B cell (primary cell): ENCODE results near the gene RBMX. TPM values are rescaled to one million over a fixed set of nuclear protein-coding genes. Genes with fewer than 3 reads are reported as not detected.

Experiments used
- ATAC-seq: fragments of 200-7000 bp; cut with Tn5 transposase; one replicate; pipeline ENCODE4 v1.10.0; 2021; ENCODE audit warnings: low read depth, mild to moderate bottlenecking, moderate number of reproducible peaks, moderate library complexity
- CTCF ChIA-PET: fragments of 350-600 bp; sonication (Branson Sonifier 250); formaldehyde crosslinking; loops from one replicate; lab custom pipeline; 2021; ENCODE audit warnings: antibody characterized with exemption, inconsistent platforms; lab: Charles Lee
- POLR2A ChIA-PET: fragments of 350-600 bp; sonication (Branson Sonifier 250); formaldehyde crosslinking; loops from one replicate; lab custom pipeline; 2021; ENCODE audit warnings: antibody characterized with exemption; lab: Charles Lee
- DNase-seq: peaks from one replicate; pipeline ENCODE4 v3.0.0; 2013
- H2AFZ ChIP-seq: 2 replicates; pipeline ENCODE4 v1.6.1; 2012; ENCODE audit warnings: mild to moderate bottlenecking, low read depth, low read length; ENCODE audit not compliant: insufficient read depth, poor library complexity, severe bottlenecking
- H3K27ac ChIP-seq, 2 donors: 1 replicate in 1 of 2; 2 replicates in 1 of 2; pipeline ENCODE4 v1.5.1; 2012 to 2013; ENCODE audit warnings: low read length in 2 of 2, mild to moderate bottlenecking in 2 of 2, moderate library complexity in 1 of 2
- H3K27me3 ChIP-seq, 4 experiments: fragments of 200-600 bp in 1 of 4; sonication (generic) in 1 of 4; replicated peaks in 1 of 4; 1 replicate in 2 of 4; 2 replicates in 2 of 4; pipeline versions ENCODE4 v1.6.1 to v1.7.0; 2013 to 2016; ENCODE audit warnings: low read length in 3 of 4, mild to moderate bottlenecking in 2 of 4, mixed read lengths in 1 of 4, moderate library complexity in 1 of 4; ENCODE audit not compliant: insufficient read depth in 4 of 4, control insufficient read depth in 3 of 4; ENCODE audit errors: control extremely low read depth in 1 of 4
- H3K36me3 ChIP-seq, 2 experiments: replicated peaks in 1 of 2; 1 replicate in 1 of 2; 2 replicates in 1 of 2; pipeline versions ENCODE4 v1.6.1 to v1.7.1; 2013; ENCODE audit warnings: low read length in 1 of 2; ENCODE audit not compliant: insufficient read depth in 2 of 2, control insufficient read depth in 1 of 2; ENCODE audit errors: control extremely low read depth in 1 of 2, extremely low read depth in 1 of 2
- H3K4me1 ChIP-seq, 2 donors: fragments of 200-600 bp in 1 of 2; sonication (generic) in 1 of 2; 1 replicate in 1 of 2; 2 replicates in 1 of 2; pipeline versions ENCODE4 v1.5.1 to v1.6.1; 2013 to 2017; ENCODE audit warnings: low read length in 2 of 2; ENCODE audit not compliant: control insufficient read depth in 2 of 2, insufficient read depth in 2 of 2
- H3K4me2 ChIP-seq: replicated peaks from 2 replicates; pipeline ENCODE3; 2012; ENCODE audit warnings: mild to moderate bottlenecking, low read depth, low read length; ENCODE audit not compliant: poor library complexity, severe bottlenecking
- H3K4me3 ChIP-seq, 5 experiments: fragments of 200-600 bp in 1 of 5; sonication (generic) in 1 of 5; 1 replicate in 3 of 5; 2 replicates in 2 of 5; pipeline versions ENCODE4 v1.5.1 to v1.7.0; 2011 to 2016; ENCODE audit warnings: low read length in 4 of 5, mild to moderate bottlenecking in 4 of 5, low read depth in 2 of 5, control low read depth in 1 of 5, moderate library complexity in 1 of 5; ENCODE audit not compliant: insufficient read depth in 1 of 5; ENCODE audit errors: control extremely low read depth in 1 of 5, extremely low read depth in 1 of 5
- H3K79me2 ChIP-seq: fragments of 200-600 bp; sonication (generic); one replicate; pipeline ENCODE4 v1.6.0; 2016; ENCODE audit warnings: low read length; ENCODE audit not compliant: control insufficient read depth, insufficient read depth
- H3K9ac ChIP-seq: fragments of 200-600 bp; sonication (generic); 2 replicates; pipeline ENCODE4 v1.6.1; 2017; ENCODE audit warnings: mild to moderate bottlenecking, low read length, moderate library complexity
- H3K9me3 ChIP-seq, 3 donors: one replicate each; pipeline versions ENCODE4 v1.6.1 to v1.7.1; 2013; ENCODE audit warnings: low read length in 2 of 3; ENCODE audit not compliant: control insufficient read depth in 2 of 3, insufficient read depth in 1 of 3; ENCODE audit errors: control extremely low read depth in 1 of 3
- H4K20me1 ChIP-seq: 2 replicates; pipeline ENCODE4 v1.6.0; 2012; ENCODE audit warnings: mild to moderate bottlenecking, low read length; ENCODE audit not compliant: insufficient read depth, control insufficient read depth, poor library complexity, severe bottlenecking
- H3K27ac Mint-ChIP-seq: one replicate; pipeline ENCODE4 v1.8.0; 2021; ENCODE audit warnings: mixed read lengths
- H3K27me3 Mint-ChIP-seq: one replicate; pipeline ENCODE4 v1.8.0; 2021; ENCODE audit warnings: mixed read lengths
- H3K4me1 Mint-ChIP-seq: one replicate; pipeline ENCODE4 v1.8.0; 2021; ENCODE audit warnings: mixed read lengths
- H3K4me3 Mint-ChIP-seq: one replicate; pipeline ENCODE4 v1.8.0; 2021; ENCODE audit warnings: mixed read lengths
- H3K9me3 Mint-ChIP-seq: one replicate; pipeline ENCODE4 v1.8.0; 2022; ENCODE audit warnings: mixed read lengths; ENCODE audit not compliant: insufficient read depth
- CTCF ChIP-seq: fragments of 200-600 bp; IDR thresholded peaks from one replicate; pipeline ENCODE4 v1.8.0; 2022; ENCODE audit warnings: antibody characterized with exemption, mild to moderate bottlenecking
- EZH2 ChIP-seq: IDR thresholded peaks from 2 replicates; pipeline ENCODE4 v1.6.1; 2012; ENCODE audit warnings: borderline replicate concordance, low read depth, mild to moderate bottlenecking, moderate library complexity, low read length; ENCODE audit not compliant: insufficient read depth, poor library complexity, severe bottlenecking
- WGBS: methylation state at CpG from one replicate; pipeline ENCODE4 v1.1.5; 2013; ENCODE audit warnings: missing lambda C conversion rate; ENCODE audit not compliant: insufficient coverage; 5-methylcytosine and 5-hydroxymethylcytosine counted together
- intact Hi-C: fragments of 100-400 bp; cut with micrococcal nuclease; formaldehyde crosslinking; loops from one replicate; pipeline ENCODE4 v1.10.0; 2022
- polyA plus RNA-seq: library from polyadenylated mRNA; depleted of rRNA; stranded (reverse); fragments of >200 nt; gene quantifications from 2 replicates; pipeline ENCODE4 v1.2.3, GENCODE V29; 2012
- total RNA-seq, 2 donors: library from RNA; stranded (reverse); fragments of 120-200 nt in 1 of 2; gene quantifications; 1 replicate in 1 of 2; 2 replicates in 1 of 2; pipeline versions ENCODE4 v1.2.3 to v1.2.4, GENCODE V29; 2013 to 2022

RBMX gene
- total and polyA plus RNA-seq, 2 donors (not counting 1 experiment from before 2014, with no cell fraction given) = 164 to 239 TPM

DNA sequence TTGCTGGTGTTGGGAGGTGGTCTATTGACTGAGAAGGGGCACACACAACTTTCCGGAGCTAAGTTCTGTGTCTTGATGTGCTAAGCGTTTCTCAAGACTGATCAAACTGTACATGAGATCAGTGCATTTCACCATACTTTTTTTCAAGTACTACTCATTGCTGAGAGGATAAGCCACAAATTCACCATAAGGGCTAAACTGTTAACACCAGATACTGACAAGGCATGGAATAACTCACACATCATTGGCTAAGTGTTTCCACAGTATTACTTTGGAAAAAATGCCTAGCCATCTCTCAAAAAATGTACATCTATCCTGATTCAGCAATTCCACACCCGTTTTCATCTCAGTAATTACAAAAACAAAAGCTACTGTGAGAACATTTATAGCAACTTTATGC is 13.0 kb downstream of the RBMX start:
- H3K27me3 Mint-ChIP-seq = no peaks in the 10 kb centered on the region
- ATAC-seq = no peak
- TF ChIP-seq EZH2 = no peak
- no peak for TF ChIP-seq CTCF
- H3K4me2 ChIP-seq = no peak overlapping the region
- H3K27me3 ChIP-seq = no peaks in the 10 kb centered on the region
- no peak overlapping the region for H3K4me3 ChIP-seq
- no peak overlapping the region for H3K27ac ChIP-seq
- H3K9me3 ChIP-seq = no peaks in the 10 kb centered on the region
- no peak overlapping the region for H2AFZ ChIP-seq
- H3K79me2 ChIP-seq = no peaks in the 10 kb centered on the region
- H3K4me1 Mint-ChIP-seq = peaks cover 26% of the 10 kb centered on the region
- no peaks in the 10 kb centered on the region for H3K9me3 Mint-ChIP-seq
- no peak overlapping the region for H3K4me3 Mint-ChIP-seq
- H3K27ac Mint-ChIP-seq = no peak overlapping the region
- WGBS = no CpG with 5 or more reads among the region's 3 CpGs
- DNase-seq = no peak
- H3K36me3 ChIP-seq = peaks cover 0 to 34% of the 10 kb centered on the region in 2 experiments
- POLR2A ChIA-PET = interaction anchor here (0.8 kb wide), 1 partner anchor 20 kb away, joined by 8 read pairs; no protein-coding TSS in a partner anchor
- H4K20me1 ChIP-seq = no peaks in the 10 kb centered on the region
- H3K4me1 ChIP-seq = peaks cover 0 to 2% of the 10 kb centered on the region in 2 donors
- intact Hi-C loops = loop anchor here (5.0 kb wide), 1 partner anchor 60 kb away; no protein-coding TSS in a partner anchor
- H3K9ac ChIP-seq = no peak overlapping the region
- CTCF ChIA-PET = no interaction called here

DNA sequence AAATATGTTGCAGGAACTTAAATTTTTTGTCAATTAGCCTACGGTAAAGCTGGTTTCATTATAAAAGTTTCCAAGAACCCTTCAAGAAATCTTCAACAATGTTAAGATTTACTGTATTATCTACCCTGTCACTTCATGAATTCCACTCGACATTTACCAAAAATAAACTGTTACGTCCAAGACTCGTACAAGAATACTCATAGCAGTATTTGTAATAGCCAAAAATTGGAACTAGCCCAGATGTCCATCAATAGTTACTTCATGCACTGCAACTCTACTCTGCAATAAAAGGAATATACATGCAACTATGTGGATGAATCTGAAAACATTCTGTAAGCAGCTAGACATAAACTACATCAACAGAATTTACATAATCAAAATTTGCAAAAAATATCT is 13.4 kb downstream of the RBMX start:
- TF ChIP-seq CTCF = no peak
- TF ChIP-seq EZH2 = no peak
- Mint-ChIP-seq H3K27ac (peak overlapping the region; percentile 12), H3K27me3 (no peaks in the 10 kb centered on the region), H3K4me3 (no peak overlapping the region), H3K4me1 (peaks cover 27% of the 10 kb centered on the region), H3K9me3 (no peaks in the 10 kb centered on the region)
- ChIA-PET CTCF (interaction anchor here (0.6 kb wide), 1 partner anchor 598 kb away, joined by 6 read pairs; no protein-coding TSS in a partner anchor), POLR2A (interaction anchor here (0.8 kb wide), 1 partner anchor 21 kb away, joined by 8 read pairs; no protein-coding TSS in a partner anchor)
- Histone ChIP-seq H3K9me3 (no peaks in the 10 kb centered on the region), H3K27me3 (no peaks in the 10 kb centered on the region), H3K4me1 (peaks cover 0 to 2% of the 10 kb centered on the region in 2 donors), H4K20me1 (no peaks in the 10 kb centered on the region), H3K4me2 (no peak overlapping the region), H3K9ac (no peak overlapping the region), H2AFZ (no peak overlapping the region), H3K79me2 (no peaks in the 10 kb centered on the region), H3K4me3 (no peak overlapping the region), H3K27ac (no peak overlapping the region), H3K36me3 (peaks cover 0 to 30% of the 10 kb centered on the region in 2 experiments)
- WGBS = no CpG with 5 or more reads among the region's 4 CpGs
- intact Hi-C loops = loop anchor here (5.0 kb wide), 1 partner anchor 60 kb away; no protein-coding TSS in a partner anchor
- DNase-seq = no peak
- ATAC-seq = no peak
